Activated gamma-delta T cell treated with anti-CD3 and anti-CD28 coated beads, Interleukin-2, amount 50 U/mL, for 16 hours (primary cell): ENCODE results near the gene MEX3B.

ENCODE experiments used
- DNase-seq: peaks from one replicate; pipeline ENCODE4 v3.0.0-alpha.2; 2020; ENCODE audit warnings: low read depth

Gene MEX3B

DNA sequence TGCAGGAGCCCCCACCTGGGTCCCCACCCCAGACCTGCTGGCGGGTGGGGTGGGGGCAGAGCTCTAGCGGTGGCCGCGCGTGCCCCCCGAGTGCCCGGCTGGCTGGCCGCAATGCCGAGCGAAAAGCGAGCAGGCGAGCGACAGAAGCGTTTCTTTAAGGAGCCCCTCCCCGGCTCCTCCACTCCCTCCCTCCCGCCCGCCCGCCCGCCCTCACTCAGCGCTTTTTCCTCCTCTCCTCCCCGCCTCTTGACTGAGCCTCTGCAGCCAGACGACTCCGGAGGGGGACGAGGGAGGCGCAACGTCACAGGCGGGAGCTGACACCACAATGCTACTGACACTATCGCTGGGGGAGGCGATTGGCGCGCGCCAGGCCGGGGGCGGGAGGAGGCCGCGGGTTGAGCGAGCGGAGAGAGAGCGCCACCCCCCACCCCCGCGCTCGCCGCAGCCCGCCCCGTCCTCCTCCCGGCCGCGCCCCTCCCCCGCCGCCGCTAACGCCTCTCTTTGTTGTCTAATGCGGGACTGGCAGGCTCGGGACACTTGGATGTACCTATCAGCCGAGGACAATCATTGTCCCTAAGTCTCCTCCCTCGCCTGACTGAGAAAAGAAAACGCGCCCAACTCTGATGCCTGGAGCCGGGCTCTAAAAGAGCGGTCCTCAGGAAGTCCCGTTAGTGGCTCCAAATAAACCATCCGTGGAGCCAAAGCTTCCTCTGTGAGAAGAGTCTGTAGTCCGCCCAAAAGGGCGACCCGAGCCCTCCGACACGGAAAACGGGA is at the start of gene MEX3B:
TSS of gene MEX3B (minus strand) at position 127 of the 774 bp plus-strand sequence. CDS start 313 bp downstream, outside the sequence.
- DNase-seq = peak; percentile 75

DNA sequence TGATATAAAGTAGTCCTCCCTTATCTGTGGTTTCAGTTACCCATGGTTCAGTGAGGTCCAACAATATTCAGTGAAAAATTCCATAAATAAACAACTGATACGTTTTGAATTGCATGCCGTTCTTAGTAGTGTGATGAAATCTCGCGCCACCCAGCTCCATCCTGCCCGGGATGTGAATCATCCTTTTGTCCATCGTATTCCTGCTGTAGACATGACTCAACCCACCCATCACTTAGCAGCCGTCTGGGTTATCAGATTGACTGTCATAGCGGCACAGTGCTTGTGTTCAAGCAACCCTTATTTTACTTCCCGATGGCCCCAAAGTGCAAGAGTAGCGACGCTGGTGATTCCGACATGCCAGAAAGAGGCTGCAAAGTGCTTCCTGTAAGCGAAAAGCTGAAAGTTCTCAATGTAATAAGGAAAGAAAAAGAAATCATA is 48.0 kb upstream of the MEX3B start:
- DNase-seq = no peak

DNA sequence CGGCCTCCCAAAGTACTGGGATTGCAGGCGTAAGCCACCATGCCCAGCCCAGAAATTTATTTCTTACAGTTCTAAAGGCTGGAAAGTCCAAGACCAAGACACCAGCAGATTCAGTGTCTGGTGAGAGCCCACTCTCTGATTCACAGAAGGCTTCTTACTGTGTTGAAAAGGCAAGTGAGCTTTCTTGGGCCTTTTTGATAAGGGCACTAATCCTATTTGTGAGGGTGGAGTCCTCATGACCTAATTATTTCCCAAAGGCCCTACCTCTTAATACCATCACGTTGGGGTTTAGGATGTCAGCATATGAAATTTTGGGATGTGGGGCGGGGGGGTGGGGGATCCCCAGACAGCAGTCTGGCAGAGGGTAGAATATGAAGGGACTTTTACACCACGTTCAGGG is 47.5 kb upstream of the MEX3B start:
- DNase-seq = no peak

DNA sequence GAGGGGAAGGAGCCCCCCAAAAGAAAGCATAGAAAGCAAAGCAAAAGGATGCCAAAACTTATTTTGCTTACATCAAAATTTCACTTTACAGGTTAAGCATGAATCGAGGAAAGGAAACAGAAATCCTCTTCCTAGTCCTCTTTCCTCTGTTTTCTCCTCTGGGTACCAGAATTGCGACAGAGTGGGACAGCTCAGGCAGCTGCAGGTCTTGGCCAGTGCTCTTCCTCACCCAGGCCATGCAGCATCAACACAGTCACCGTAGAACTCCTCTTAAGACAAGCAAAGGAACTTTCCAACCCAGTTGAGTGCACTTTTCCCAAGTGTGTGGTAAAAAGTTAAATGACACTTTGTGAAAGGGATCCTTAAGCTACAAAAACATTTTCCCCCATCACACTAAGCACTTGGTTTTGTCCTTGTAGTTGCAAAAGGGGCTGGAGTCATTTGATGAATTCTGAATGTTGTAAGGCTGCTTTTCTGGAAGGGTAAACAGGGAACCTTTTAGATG is 45.9 kb upstream of the MEX3B start:
- no peak for DNase-seq

DNA sequence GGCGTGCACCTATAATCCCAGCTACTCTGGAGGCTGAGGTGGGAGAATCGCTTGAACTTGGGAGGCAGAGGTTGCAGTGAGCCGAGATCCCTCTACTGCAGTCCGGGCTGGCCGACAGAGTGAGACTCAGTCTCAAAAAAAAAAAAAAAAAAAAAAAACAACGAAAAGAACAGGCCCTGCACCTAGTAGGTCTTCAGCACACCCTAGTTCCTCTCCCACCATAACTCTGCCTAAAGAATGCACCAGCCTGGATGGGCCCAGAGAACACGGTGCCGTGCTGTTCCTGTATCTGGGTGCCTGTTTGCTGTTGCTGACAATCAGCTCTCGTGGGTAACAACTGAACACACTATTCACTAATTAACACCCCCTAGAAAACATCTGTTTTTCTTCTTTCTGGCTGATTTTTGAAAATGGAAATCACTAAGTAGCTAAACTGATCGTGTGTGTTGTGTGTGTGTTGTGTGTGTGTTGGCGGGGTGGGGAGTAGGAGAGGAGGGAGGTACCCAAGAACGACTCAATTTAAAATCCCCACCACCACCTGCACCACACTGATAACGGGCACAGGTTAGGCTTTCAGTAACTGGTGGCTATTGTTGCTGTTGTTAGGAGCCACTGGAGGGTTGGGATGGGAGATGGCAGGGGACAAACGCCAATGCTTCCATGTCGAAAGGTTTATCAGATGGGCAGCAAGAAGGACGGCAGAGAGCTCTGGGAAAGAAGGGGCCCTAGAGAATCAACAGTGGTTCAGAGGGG is 40.6 kb upstream of the MEX3B start:
- no peak for DNase-seq

DNA sequence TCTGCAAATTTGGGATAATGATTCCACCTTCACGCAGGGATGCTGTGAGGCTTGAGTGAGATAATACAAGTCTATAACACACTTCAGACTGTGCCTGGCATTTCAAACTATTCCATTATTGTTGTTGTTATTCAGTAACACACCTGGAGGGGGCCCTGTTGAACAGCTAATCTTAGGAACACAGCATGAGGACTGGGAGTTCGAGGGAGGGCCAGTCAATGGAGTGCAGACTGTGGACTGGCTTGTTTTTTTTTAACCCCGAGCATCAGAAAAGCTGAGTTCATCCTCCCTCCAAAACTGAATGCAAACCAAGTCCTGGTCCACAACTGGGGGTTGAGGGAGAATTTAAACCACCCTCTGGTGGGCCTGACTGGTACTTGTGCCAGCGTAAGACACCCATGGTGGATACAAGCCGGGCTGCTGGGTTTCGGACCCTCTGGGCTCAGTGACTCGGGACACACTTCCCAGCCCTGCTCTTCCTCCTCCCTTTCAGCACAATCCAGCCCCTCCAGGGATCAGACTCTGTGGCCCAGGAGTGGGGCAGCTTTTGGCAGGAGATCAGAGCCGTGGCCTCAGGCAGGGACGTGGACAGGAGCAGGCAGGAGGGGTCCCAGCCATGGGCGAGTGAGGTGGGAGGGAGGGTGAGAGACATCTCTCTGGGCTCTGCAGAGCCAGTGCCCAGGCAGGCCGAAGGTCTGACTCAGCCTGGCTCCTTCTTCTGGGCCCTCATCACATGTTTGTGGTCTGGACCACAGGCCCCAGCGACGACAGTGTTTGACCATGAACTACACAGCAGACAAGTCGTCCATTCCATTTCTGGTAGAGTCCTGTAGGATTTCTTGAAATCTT is 36.3 kb upstream of the MEX3B start:
- DNase-seq = no peak

DNA sequence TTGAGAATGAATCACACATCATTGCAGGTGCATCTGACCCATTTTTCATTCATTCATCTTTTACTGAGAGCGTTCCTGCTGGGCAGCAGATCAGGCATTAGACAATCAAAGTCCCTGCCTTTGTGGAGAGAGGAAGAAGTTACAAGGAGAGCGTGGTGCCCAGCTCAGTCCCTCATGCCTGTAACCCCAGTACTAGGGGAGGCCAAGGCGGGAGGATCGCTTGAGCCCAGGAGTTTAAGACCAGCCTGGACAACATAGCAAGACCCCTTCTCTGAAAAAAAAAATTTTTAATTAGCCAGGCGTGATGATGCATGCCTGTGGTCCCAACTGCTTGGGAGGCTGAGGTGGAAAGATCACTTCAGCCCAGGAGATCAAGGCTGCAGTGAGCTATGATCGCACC is 35.0 kb upstream of the MEX3B start:
- no peak for DNase-seq

DNA sequence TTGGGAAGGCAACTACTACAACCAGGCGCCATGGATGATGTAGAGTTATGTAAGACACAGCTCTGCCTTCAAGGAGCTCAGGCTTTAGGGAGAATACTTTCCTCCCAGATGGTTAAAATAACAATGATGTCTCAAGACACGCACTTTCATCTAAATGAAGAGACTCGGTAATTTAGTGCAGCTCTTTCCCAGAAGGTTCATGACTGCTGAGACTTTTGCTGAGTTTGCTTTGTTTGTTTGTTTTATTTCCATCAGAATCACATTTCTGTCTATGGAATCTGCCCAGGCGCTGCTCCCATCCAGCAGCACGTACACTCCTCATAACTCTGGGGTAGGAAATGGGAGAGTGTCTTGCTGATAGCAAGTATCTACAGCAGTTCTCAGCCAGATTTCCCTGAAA is 33.9 kb upstream of the MEX3B start:
- DNase-seq = no peak

DNA sequence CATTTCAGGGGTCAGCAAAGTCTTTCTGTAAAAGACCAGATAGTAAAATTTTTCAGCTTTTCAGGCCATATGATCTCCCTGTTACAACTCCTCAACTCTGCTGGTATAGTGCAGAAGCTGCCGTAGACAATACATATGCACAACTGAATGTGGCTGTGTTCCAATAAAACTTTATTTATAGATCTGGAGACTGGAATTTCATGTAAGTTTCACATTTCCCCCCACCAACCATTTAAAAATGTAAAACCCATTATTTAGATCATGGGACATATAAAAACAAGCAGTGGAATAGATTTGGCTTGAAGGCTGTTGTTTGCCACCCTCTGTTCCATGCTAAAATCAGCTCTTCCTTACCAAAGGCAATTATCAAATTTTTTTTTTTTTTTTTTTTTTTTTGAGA is 28.8 kb upstream of the MEX3B start:
- DNase-seq = no peak

DNA sequence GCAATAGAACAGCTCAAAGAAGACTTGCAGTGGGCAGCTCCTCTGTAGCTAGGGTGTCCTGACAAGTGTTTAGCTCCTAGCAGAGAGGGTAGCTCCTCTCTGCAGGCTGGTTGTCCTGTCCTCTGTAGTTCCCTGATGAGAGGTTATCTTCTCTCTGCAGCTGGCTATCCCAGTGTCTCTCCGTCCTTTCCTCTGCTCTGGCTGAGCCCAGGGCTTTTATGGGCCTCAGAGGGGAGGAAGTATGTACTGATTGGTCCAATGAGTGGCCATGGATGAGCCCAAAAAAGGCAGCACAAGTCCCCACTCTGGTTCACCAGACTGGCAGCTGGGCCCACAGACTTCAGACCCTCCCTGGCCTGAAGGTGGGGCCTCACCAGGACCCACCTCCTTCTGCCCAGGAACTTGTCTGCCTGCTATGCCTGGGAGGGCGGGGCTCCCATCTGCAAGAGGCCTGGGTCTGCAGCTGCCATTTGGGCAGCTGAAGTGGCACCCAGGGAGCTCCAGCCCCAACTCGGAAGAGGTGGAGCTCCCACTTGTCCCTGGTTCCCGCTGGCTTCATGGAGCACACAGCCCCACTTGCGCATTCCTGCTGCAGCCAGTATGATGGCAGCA is 27.2 kb upstream of the MEX3B start:
- no peak for DNase-seq

DNA sequence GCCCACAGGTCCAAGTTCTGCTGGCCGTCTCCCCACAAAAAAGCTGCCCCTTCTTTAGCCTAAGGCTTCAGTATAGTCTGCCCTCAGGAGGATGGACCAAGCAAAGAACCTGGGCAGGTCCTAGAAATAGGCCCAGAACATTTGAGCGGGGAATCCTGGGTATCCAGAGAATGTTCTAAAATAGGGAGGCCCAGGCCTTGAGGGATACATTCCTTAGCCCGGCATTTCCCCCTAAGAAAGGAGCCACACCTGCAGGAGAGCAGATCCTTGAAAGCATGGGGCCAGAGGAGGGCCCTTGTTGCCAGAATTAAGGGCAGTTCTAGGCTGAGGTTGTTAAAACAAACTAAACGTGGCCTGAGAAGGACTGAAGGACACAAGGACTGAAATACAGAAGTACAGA is 20.6 kb upstream of the MEX3B start:
- no peak for DNase-seq

DNA sequence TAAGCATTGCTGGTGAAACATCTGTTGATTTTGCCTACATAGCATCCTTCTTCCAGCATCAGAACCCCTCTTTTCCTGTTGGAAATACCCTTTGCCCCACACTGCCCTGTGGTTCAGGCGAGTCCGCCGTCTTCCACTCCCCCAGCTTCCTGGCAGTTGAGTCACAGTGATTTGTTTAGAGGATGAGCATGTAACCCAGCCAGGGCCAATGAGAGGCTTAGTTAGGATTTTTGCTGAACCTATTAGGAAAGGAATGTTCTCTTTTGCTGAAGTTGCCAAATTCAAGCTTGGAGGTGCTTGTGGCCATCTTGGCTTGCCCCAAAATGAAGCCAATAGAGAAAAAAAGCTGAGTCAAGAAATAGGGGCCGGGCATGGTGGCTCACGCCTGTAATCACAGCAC is 19.0 kb upstream of the MEX3B start:
- DNase-seq = no peak

DNA sequence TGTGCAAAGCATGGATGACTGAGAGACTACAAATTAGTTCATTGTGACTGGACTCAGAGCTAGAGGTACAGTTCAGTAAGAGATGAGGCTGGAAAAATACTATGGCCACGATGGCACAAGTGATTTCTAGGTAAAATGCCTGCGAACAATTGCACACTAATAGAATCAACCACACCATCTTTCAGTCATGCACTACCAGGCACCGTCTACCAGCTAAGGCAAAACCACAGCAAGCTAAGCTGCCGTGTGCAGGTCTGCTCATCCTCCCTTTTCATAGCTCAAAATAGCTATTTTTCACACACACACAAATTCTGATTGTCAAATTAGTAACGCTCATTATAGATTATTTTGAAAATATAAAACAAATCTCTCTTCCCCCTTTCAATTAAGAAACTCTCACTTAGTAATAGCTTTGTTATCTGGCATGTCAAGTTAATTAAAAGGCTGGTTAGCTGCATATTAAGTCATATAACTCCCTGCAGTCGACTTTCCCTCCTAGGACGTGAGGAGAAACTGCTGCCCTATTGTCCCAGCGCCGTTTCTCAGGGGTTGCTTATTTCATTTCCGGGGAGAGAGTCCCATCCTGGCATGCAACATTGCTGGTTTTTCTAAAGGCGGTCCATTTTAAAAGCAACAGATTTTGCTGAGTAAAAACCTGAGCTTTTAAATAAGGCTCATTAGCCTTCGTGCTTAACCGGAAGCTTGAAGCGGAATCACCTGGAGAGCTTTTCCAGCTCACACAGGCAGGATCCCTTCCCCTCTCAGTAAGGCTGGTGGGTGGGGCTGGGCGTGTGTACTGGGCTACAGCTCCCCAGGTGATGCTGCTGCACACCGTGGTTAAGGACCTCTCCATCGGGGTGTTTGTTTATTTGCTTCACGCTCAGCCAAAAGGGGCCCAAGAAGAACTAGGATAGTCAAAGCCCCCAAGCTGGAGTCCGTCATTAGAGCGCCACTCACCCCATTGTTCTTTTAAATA is 16.9 kb upstream of the MEX3B start:
- no peak for DNase-seq

DNA sequence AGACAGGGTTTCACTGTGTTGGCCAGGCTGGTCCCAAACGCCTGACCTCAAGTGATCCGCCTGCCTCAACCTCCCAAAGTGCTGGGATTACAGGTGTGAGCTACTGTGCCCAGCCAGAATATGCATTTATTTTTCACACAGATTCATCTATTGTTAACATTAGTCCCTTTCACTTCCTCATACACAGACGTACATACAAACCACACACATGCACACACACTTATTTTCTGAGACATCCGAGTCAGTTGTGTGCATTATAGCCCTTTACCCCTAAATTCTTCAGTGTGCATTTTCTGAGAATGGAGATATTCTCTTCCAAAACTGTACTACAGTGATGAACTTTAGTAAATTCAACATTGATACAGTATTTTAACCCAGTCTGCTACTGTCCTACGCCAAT is 15.0 kb upstream of the MEX3B start:
- no peak for DNase-seq

DNA sequence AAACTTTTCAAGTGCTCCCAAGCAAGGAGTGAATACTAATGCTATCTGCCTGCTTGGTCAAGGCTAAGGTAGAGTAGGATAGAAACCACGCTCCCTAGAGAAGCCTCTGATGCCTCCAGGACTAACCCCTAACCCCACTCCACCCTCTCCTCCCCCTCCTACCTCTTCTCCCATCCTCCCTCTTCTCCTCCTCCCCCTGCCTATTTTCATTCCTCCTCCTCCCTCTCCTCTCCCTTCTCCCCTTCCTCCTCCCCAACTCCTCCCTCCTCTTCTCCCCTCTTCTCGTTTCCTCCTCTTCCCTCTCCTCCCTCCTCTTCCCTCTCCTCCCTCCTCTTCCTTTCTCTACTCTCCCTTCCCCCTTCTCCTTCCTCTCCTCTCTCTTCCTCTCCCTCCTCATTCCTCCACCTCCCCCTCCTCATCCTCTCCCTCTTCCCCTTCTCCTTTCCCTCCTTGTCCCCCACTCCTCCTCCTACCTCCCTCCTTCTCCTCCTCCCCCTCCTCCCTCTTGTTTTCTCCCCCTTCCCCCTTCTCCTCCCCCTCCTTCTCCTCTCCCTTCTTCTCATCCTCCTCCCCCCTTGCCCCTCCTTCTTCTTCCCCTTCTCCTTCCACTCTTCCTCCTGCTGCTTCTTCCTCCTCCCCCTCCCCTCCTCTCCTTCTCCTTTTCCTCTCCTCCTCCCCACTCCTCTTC is 12.8 kb upstream of the MEX3B start:
- no peak for DNase-seq

DNA sequence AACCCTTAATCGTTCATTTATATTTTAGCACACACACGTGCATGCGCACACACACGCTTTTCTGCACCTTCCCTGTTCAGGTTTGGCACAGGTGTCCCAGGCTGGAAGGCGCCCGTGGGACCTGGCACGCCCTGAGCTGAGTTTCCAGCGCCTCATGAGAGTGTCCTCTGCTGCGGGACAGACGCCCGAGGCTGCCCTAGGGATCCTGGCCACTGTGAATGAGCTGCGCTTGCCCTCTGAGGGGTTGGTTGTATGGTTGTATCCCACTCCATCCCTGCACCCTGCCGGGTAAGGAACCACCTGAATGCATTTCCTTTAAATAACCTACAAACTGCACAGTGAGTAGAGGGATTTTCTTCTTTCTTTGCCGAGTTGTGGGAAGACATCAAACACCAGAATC is 12.2 kb upstream of the MEX3B start:
- no peak for DNase-seq

DNA sequence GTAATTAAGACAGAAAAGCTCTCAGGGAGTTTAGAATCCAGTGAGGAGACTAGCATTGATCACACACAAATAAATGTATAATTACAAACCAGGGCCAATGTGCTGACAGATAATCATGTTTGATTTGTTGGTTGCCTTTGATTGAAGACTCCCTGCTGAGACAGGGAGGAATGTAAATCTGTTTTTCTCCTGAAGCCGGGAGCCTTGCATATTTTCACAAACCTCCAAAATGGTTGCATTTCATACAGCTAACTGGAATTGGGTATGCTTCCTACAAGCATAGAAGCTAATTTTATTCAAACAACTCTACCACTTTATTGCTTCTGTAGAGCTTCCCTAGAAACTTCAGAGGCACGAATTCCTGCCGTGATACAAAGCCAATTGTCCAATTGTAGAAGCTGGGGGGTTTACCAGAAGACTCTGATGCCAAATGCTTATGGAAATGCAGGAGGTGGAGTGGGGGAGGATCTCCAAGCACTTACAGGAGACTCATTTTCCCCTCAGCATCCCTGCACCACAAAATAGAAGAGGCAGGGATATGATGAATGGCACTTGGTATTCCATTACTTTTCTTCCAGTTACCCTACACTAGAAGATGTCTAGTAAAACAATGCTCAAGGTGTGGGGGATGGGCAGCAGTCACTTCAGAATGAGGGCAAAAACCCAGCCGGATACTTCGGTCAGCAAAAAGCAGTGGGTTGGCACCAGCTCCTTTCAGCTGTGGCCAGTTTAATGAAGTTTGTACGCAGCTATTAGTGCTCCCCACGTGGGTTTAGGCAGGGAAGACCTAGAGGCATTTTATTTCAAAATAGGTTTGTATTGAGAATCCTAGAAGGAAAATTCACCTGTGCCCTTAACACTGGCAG is 11.4 kb upstream of the MEX3B start:
- DNase-seq = no peak

DNA sequence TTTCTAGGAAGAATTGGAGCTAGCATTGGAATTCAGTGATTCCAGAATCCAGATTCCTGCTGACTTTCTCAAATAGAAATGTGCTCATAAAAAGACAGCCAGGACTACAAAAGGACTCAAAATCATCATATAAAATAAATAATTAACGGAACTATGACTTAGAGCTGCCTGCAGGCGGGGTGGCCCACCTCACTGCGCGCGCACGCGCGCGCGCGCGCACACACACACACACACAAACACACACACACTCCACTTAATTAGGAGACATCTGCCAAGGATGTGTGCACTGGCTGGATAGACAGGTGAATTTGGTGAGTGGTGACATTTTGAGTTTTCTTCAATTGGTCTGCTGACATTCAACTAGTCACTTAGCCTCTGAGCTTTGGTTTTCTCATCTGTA is 6.9 kb upstream of the MEX3B start:
- no peak for DNase-seq

DNA sequence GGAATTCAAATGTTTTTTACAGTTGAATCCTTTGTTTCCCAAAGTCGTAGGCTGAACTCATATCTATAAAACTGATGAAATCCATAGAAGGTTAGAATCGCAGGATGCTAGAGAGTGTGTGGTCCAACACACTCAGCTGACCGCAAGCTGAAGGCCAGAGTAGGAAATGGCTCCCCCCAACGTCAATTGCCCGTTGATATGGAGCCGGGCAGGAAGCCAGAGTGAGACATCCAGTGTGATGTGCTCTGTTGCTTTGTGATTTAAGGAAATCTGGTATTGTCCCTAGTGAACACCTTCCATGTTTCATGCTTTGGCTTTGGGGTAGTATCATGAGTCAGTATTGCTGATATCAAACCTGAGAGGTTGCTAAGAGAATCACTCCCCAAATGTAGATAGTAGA is 5.8 kb upstream of the MEX3B start:
- DNase-seq = no peak
